Neural crest cell (in vitro differentiated cells): ENCODE results near the gene ALG10B. TPM values are rescaled to one million over a fixed set of nuclear protein-coding genes. Genes with fewer than 3 reads are reported as not detected.
A peak's percentile ranks its signal among the peaks of the same experiment; 100 is the strongest.
"Not testable (repeated sequence)": the region's sequence is repeated elsewhere in the genome, so short reads cannot be mapped to it uniquely, and the experiment has no call there.

Source experiments
- DNase-seq: peaks from one replicate; pipeline ENCODE4 v3.0.0; 2021; ENCODE audit warnings: low read depth, mixed read lengths, low spot score
- H3K27ac Mint-ChIP-seq: one replicate; pipeline ENCODE4 v1.8.0; 2021; ENCODE audit warnings: mild to moderate bottlenecking, mixed read lengths; ENCODE audit not compliant: unreplicated experiment
- H3K27me3 Mint-ChIP-seq: 2 replicates; pipeline ENCODE4 v1.8.0; 2021; ENCODE audit warnings: low read depth, mild to moderate bottlenecking, mixed read lengths
- H3K36me3 Mint-ChIP-seq: 2 replicates; pipeline ENCODE4 v1.8.0; 2021; ENCODE audit warnings: low read depth, mild to moderate bottlenecking, mixed read lengths
- H3K4me1 Mint-ChIP-seq: 2 replicates; pipeline ENCODE4 v1.8.0; 2021; ENCODE audit warnings: mixed read lengths
- H3K4me3 Mint-ChIP-seq: one replicate; pipeline ENCODE4 v1.8.0; 2021; ENCODE audit warnings: mild to moderate bottlenecking, mixed read lengths
- H3K9me3 Mint-ChIP-seq: 2 replicates; pipeline ENCODE4 v1.8.0; 2021; ENCODE audit warnings: mixed read lengths
- CTCF ChIP-seq: fragments of 200-600 bp; sonication (generic); conservative IDR thresholded peaks from 2 replicates; pipeline ENCODE4 v1.5.0; 2021; ENCODE audit warnings: antibody characterized with exemption, mild to moderate bottlenecking
- total RNA-seq: library from RNA; stranded (reverse); gene quantifications from 2 replicates; pipeline ENCODE4 v1.2.1, GENCODE V29; 2021

The ALG10B gene
- total RNA-seq, 1 donor from 2014 or later = 17.1 TPM

- Mint-ChIP-seq H3K4me1 (no peaks in the 10 kb centered on the region), H3K27me3 (no peaks in the 10 kb centered on the region), H3K27ac (no peak overlapping the region), H3K9me3 (peaks cover 6% of the 10 kb centered on the region), H3K4me3 (no peak overlapping the region), H3K36me3 (peaks cover 5% of the 10 kb centered on the region)
- DNase-seq = no peak
- TF ChIP-seq CTCF = peak; percentile 84
Observed at GRCh38 chr12:38328306-38328895, 11.8 kb downstream of the ALG10B start.

GRCh38 chr12:38330414-38330813, 13.8 kb downstream of the ALG10B start:
- H3K27ac Mint-ChIP-seq, H3K4me3 Mint-ChIP-seq, H3K4me1 Mint-ChIP-seq: not testable (repeated sequence)

GRCh38 chr12:38332814-38333213, 16.2 kb downstream of the ALG10B start:
- H3K36me3 Mint-ChIP-seq = peaks cover 5% of the 10 kb centered on the region

More at GRCh38 chr12:38330414-38330813, 13.8 kb downstream of the ALG10B start:
- H3K27me3 Mint-ChIP-seq, H3K36me3 Mint-ChIP-seq, DNase-seq, H3K9me3 Mint-ChIP-seq: not testable (repeated sequence)

DNA sequence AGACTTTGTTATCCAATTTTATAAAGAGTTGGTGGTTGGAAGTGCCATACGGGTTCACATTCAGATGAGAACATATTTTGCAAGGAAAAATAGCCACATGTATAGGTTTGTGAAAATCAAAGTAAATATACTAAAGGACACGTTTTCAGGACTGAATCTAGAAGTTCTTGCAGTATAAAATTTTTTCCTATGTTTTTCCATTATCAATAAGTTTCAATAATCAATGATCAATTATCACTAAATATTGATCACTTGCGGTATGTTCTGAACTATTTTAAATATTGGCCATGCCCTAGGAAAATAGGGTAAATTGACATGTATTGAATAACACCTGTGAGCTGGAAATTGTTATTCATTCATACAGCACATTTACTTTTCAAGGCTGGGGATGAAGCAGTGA, 25.9 kb downstream of the ALG10B start:
- H3K27ac Mint-ChIP-seq = no peak overlapping the region

More at GRCh38 chr12:38332814-38333213, 16.2 kb downstream of the ALG10B start:
- no peak for DNase-seq
- no peak for TF ChIP-seq CTCF
- Mint-ChIP-seq H3K27me3 (no peaks in the 10 kb centered on the region), H3K4me1 (no peaks in the 10 kb centered on the region), H3K4me3 (no peak overlapping the region), H3K27ac (no peak overlapping the region), H3K9me3 (peaks cover 6% of the 10 kb centered on the region)

GRCh38 chr12:38343256-38343655, 26.7 kb downstream of the ALG10B start:
- H3K27me3 Mint-ChIP-seq, DNase-seq, H3K27ac Mint-ChIP-seq, H3K4me1 Mint-ChIP-seq, H3K36me3 Mint-ChIP-seq, H3K4me3 Mint-ChIP-seq: not testable (repeated sequence)
- peaks cover 11% of the 10 kb centered on the region for H3K9me3 Mint-ChIP-seq

More for the DNA sequence above, 25.9 kb downstream of the ALG10B start:
- Mint-ChIP-seq H3K36me3 (no peaks in the 10 kb centered on the region), H3K4me3 (no peak overlapping the region), H3K4me1 (no peaks in the 10 kb centered on the region), H3K27me3 (peaks cover 3% of the 10 kb centered on the region), H3K9me3 (peaks cover 9% of the 10 kb centered on the region)
- no peak for DNase-seq
- TF ChIP-seq CTCF = no peak

DNA sequence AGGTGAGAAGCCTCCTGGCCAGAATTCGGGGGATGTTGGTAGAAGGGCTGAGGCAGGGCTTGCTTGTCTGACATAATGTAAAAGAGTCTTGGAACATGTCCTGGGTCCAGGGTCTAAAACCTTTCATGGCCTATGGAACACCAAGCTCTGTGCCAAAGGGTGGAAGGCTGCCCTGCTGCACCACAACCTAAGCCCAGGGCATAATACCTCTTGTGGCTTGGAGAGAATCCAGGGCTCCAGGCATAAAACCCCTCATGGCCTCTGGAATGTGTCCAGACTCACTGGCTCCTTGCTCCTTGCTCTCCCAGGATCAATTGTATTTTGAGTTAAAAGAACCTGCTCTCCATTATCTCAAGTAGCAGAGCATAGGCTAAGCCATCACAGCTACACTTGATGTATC, 27.3 kb downstream of the ALG10B start:
- peaks cover 11% of the 10 kb centered on the region for H3K9me3 Mint-ChIP-seq
- H3K27me3 Mint-ChIP-seq = peaks cover 11% of the 10 kb centered on the region
- DNase-seq = not testable (repeated sequence)

DNA sequence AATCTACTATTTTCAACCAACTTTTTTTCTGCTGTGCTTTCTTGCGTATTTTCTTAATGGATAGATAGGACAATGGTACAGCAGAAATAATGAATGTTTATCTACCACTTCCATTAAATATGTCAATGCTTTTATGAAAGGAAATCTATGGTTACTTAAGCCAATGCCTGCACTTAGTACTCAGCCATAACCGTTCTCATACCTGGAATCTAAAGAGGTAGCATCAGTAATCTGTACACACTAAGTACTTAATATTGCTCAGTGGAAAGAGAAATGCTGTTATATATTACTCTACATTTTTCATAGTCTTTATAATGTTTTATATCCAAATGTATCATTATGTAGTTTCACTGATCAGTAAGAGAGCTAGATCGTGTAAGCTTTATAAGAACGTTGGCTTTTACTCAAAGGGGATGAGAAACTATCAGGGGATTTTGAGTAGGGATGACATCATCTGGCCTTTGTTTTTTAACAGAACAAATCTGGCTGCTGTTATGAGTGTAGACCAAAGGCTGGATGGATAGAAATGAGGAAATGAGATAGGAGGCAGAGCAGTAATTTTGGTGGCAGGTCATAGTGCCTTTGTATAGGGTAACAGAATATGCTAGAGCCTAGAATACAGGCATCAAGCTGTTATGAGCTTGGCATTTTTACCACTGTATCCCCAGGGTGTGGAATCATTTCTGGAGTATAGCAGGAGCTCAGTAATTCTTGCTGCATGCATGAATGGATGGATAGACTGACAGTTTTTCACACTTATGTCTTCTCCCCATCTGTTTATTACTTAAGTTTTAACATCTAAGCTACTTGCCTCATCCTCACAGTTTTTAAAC, 34.0 kb downstream of the ALG10B start:
- H3K27ac Mint-ChIP-seq = no peak overlapping the region
- no peak overlapping the region for H3K4me3 Mint-ChIP-seq
- no peaks in the 10 kb centered on the region for H3K4me1 Mint-ChIP-seq
- H3K9me3 Mint-ChIP-seq = peaks cover 5% of the 10 kb centered on the region
- H3K36me3 Mint-ChIP-seq = no peaks in the 10 kb centered on the region
- peaks cover 19% of the 10 kb centered on the region for H3K27me3 Mint-ChIP-seq
- TF ChIP-seq CTCF = no peak
- DNase-seq = no peak

More for the DNA sequence above, 27.3 kb downstream of the ALG10B start:
- not testable (repeated sequence) for H3K27ac Mint-ChIP-seq, H3K4me1 Mint-ChIP-seq, H3K36me3 Mint-ChIP-seq, H3K4me3 Mint-ChIP-seq

DNA sequence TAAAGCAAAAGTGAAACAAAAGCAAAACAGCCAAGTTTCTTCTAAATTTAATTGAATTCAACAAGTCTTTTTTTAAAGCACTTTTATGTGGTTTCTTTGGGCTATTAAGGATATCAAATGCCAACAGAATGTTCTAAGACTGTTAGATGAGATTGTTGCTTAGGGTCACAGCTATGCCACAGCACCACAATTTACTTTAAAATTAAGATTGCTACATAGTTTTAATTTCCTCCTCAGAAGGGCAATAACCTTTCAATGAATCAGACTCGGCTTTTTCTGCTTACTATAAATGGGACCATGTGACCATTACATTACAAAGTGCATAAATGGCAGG, 34.6 kb downstream of the ALG10B start:
- H3K4me3 Mint-ChIP-seq, H3K4me1 Mint-ChIP-seq, H3K27ac Mint-ChIP-seq, H3K36me3 Mint-ChIP-seq, DNase-seq, H3K9me3 Mint-ChIP-seq: not testable (repeated sequence)
- peaks cover 19% of the 10 kb centered on the region for H3K27me3 Mint-ChIP-seq
